ENCODE data around the gene LGALS14. TPM values are rescaled to one million over a fixed set of nuclear protein-coding genes. Genes with fewer than 3 reads are reported as not detected.
A peak's percentile ranks its signal among the peaks of the same experiment; 100 is the strongest.

The LGALS14 gene
- polyA plus RNA-seq, 3 donors, result not detected

DNA sequence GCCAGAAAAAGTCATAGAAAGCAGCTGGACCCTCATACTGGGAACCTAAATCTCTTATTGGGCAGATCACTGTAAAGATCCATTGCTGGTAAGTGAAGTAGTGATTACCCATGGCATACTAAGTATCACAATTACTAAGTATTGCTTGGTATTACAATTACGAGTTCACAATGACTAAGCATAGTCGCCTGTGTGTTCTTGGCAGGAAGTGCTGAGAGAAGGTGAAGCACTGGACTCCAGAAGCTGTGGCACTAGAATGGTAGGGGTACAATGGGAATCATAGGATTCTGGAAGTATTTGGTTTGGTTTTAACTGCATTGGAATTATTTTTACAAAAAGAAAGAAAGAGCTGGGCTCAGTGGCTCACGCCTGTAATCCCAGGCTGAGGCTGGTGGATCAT, 28.3 kb upstream of the LGALS14 start:
- TF ChIP-seq, protein P1, sequence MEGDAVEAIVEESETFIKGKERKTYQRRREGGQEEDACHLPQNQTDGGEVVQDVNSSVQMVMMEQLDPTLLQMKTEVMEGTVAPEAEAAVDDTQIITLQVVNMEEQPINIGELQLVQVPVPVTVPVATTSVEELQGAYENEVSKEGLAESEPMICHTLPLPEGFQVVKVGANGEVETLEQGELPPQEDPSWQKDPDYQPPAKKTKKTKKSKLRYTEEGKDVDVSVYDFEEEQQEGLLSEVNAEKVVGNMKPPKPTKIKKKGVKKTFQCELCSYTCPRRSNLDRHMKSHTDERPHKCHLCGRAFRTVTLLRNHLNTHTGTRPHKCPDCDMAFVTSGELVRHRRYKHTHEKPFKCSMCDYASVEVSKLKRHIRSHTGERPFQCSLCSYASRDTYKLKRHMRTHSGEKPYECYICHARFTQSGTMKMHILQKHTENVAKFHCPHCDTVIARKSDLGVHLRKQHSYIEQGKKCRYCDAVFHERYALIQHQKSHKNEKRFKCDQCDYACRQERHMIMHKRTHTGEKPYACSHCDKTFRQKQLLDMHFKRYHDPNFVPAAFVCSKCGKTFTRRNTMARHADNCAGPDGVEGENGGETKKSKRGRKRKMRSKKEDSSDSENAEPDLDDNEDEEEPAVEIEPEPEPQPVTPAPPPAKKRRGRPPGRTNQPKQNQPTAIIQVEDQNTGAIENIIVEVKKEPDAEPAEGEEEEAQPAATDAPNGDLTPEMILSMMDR (IDR thresholded peaks at IDR 0.05), result no peak
- Histone ChIP-seq H3K4me1 (ENCODE audit: control insufficient read depth in 1 of 2, insufficient read depth in 2 of 2, low read length in 2 of 2) (no peaks in the 10 kb centered on the region), H3K79me2 (ENCODE audit: insufficient read depth, low read length) (no peaks in the 10 kb centered on the region), H4K20me1 (ENCODE audit: insufficient read depth, low read length) (no peaks in the 10 kb centered on the region), H3K4me2 (replicated peaks; ENCODE audit: extremely low read depth, low read length, poor library complexity, severe bottlenecking) (no peak overlapping the region), H3K27me3 (ENCODE audit: control insufficient read depth in 2 of 2, insufficient read depth in 2 of 2, low read length in 2 of 2) (peaks cover 3 to 8% of the 10 kb centered on the region in 2 donors), H2AFZ (ENCODE audit: insufficient read depth, low read depth, low read length, poor library complexity, severe bottlenecking) (no peak overlapping the region), H3K4me3 (replicated peaks in 1 of 3; ENCODE audit: low read depth in 2 of 3, low read length in 3 of 3) (no peak overlapping the region), H3K36me3 (replicated peaks in 1 of 2; ENCODE audit: control insufficient read depth in 1 of 2, insufficient read depth in 2 of 2, low read length in 2 of 2) (no peaks in the 10 kb centered on the region), H3K27ac (ENCODE audit: low read depth in 1 of 2, low read length in 2 of 2) (no peak overlapping the region), H3K9ac (ENCODE audit: insufficient read depth, low read length, poor library complexity, severe bottlenecking) (no peak overlapping the region), H3K9me3 (replicated peaks in 1 of 2; ENCODE audit: control insufficient read depth in 1 of 2, insufficient read depth in 1 of 2, low read length in 2 of 2) (no peaks in the 10 kb centered on the region)
- intact Hi-C loops (cut with micrococcal nuclease), result loop anchor here in 1 of 2 donors (10.0 kb wide), 1 partner anchor 181 kb away; the partner anchor contains the start of gene DLL3
- no peak for DNase-seq
- Mint-ChIP-seq H3K27ac (no peak overlapping the region), H3K36me3 (no peaks in the 10 kb centered on the region), H3K9me3 (peaks cover 0 to 2% (median 0%) of the 10 kb centered on the region in 7 donors), H3K4me3 (no peak overlapping the region), H3K4me1 (peaks cover 11% of the 10 kb centered on the region), H3K27me3 (ENCODE audit: low read depth in 3 of 3) (peaks cover 5 to 8% (median 7%) of the 10 kb centered on the region in 3 donors)
- 0% methylated on average over 2 of the region's 3 CpGs for WGBS (ENCODE audit: insufficient coverage)

GRCh38 chr19:39677961-39678889, 26.1 kb upstream of the LGALS14 start:
- TF ChIP-seq, protein P1 (IDR thresholded peaks at IDR 0.05), result no peak
- Mint-ChIP-seq H3K36me3 (no peaks in the 10 kb centered on the region), H3K4me3 (no peak overlapping the region), H3K27me3 (ENCODE audit: low read depth in 3 of 3) (peaks cover 0 to 8% (median 7%) of the 10 kb centered on the region in 3 donors), H3K27ac (peak overlapping the region in 1 of 7 donors; percentile 11), H3K4me1 (peaks cover 8% of the 10 kb centered on the region), H3K9me3 (peaks cover 0 to 2% (median 0%) of the 10 kb centered on the region in 7 donors)
- no peak overlapping the region for H3K4me3 ChIP-seq (replicated peaks in 1 of 3; ENCODE audit: low read depth in 2 of 3, low read length in 3 of 3)
- intact Hi-C loops (cut with micrococcal nuclease), result loop anchor here in 1 of 2 donors (10.0 kb wide), 1 partner anchor 183 kb away; the partner anchor contains the start of gene DLL3
- H3K9ac ChIP-seq (ENCODE audit: insufficient read depth, low read length, poor library complexity, severe bottlenecking), result no peak overlapping the region
- no peak overlapping the region for H2AFZ ChIP-seq (ENCODE audit: insufficient read depth, low read depth, low read length, poor library complexity, severe bottlenecking)
- H3K4me1 ChIP-seq (ENCODE audit: control insufficient read depth in 1 of 2, insufficient read depth in 2 of 2, low read length in 2 of 2), result no peaks in the 10 kb centered on the region
- H3K4me2 ChIP-seq (replicated peaks; ENCODE audit: extremely low read depth, low read length, poor library complexity, severe bottlenecking), result no peak overlapping the region
- no peaks in the 10 kb centered on the region for H4K20me1 ChIP-seq (ENCODE audit: insufficient read depth, low read length)
- no peaks in the 10 kb centered on the region for H3K36me3 ChIP-seq (replicated peaks in 1 of 2; ENCODE audit: control insufficient read depth in 1 of 2, insufficient read depth in 2 of 2, low read length in 2 of 2)
- H3K27me3 ChIP-seq (ENCODE audit: control insufficient read depth in 2 of 2, insufficient read depth in 2 of 2, low read length in 2 of 2), result peaks cover 0 to 3% of the 10 kb centered on the region in 2 donors
- DNase-seq, result no peak
- no peak overlapping the region for H3K27ac ChIP-seq (ENCODE audit: low read depth in 1 of 2, low read length in 2 of 2)
- no peaks in the 10 kb centered on the region for H3K79me2 ChIP-seq (ENCODE audit: insufficient read depth, low read length)
- no peaks in the 10 kb centered on the region for H3K9me3 ChIP-seq (replicated peaks in 1 of 2; ENCODE audit: control insufficient read depth in 1 of 2, insufficient read depth in 1 of 2, low read length in 2 of 2)
- 83% methylated on average over 4 of the region's 10 CpGs for WGBS (ENCODE audit: insufficient coverage)
